Omental fat pad (tissue), 4 donors: ENCODE results near the gene RER1. TPM values are rescaled to one million over a fixed set of nuclear protein-coding genes. Genes with fewer than 3 reads are reported as not detected.

Experiments used
- ATAC-seq: fragments of 150-250 bp; one replicate; pipeline ENCODE4 v1.9.1; 2016; ENCODE audit warnings: mild to moderate bottlenecking, moderate library complexity; ENCODE audit not compliant: low FRiP score
- DNase-seq: peaks from one replicate; pipeline ENCODE4 v3.0.0-alpha.2; 2019; ENCODE audit warnings: low spot score
- CTCF ChIP-seq, 3 donors: fragments of 450-650 bp; IDR thresholded peaks; one replicate each; pipeline ENCODE4 v1.5.1; 2016 to 2017; ENCODE audit warnings: antibody characterized with exemption in 3 of 3, mild to moderate bottlenecking in 3 of 3, moderate library complexity in 2 of 3
- total RNA-seq, 4 donors: library from RNA; depleted of rRNA; stranded (reverse); fragments of >200 nt; gene quantifications; one replicate each; pipeline ENCODE4 v1.1.0, GENCODE V29; 2016

Gene RER1
- total RNA-seq, 4 donors from 2014 or later, result 59.4 to 91.7 (median 72.7) TPM

DNA sequence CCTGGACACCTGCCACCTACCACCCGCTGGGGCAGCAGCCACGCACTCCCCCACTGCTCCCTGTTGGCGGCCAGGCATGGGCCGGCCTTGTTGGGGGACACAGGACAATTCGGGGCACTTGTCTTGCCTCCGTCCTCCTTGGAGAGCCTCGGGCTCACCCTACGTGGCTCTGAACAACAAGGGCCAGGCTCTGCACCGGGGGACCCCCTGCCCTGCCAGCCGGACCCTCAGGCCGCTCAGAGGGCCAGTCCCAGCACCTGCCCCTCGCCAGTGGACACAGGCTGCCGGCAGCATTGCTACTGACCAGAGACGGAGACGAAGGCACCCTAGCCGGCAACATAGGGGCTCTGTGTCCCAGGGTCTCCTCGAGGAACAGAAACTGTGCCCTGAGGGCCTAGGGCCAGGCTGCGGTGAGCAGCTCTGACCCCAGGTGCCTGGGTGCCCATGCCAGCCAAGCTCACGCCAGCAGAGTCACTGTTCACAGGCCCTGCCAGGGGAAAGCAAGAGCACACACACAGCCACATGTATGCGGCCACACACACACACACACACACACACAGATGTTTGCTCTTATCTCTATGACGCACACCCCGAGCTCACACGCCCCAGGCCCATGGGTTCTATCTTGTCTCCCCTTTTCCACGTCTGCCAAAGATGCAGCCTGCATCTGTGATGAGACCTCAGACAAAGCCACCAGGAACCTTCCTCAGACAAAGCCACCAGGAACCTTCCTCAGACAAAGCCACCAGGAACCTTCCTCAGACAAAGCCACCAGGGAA is 46.2 kb upstream of the RER1 start:
- no peak for ATAC-seq
- no peak for DNase-seq
- no peak for TF ChIP-seq CTCF (IDR thresholded peaks at IDR 0.05)

DNA sequence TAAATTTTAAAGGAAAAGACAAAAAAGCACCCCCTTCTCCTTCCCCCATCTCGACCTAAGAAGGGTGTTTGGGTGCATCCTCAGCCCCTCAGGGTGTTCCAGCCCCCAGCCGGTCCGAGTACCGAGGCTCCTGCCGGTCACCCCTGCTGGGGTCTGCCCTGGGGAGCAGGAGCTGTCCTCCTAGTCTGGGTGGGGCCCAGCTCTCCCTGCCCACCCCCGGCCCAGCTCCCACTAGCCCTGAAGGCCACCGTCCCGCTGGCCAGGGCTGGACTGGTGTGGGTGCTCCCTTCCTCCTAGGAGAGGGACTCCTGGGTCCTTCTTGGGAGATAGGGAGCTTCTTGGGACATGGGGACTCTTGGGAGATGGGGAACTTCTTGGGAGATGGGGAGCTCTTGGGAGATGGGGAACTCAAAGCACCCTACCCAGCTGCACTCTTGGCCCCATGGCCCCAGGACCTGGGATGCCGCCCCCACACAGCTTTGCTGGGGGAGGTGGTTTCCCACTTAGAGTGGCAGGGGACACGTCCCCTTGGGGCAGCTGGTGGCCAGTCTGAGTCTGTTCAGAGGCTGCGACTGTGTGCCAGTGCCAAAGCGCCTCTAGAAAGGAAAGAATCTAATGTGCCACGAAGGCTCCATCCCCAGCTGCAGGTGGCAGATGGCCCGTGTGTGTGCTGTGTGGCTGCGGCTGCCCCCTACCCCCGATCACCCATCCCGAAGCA is 44.8 kb upstream of the RER1 start:
- no peak for DNase-seq
- TF ChIP-seq CTCF (IDR thresholded peaks at IDR 0.05), result no peak

GRCh38 chr1:2347409-2347785 is 44.2 kb upstream of the RER1 start:
- TF ChIP-seq CTCF (IDR thresholded peaks at IDR 0.05), result no peak
- DNase-seq (no peak), ATAC-seq (no peak)

More for the DNA sequence above, 44.8 kb upstream of the RER1 start:
- no peak for ATAC-seq

GRCh38 chr1:2347896-2348295 is 43.7 kb upstream of the RER1 start:
- no peak for DNase-seq
- no peak for ATAC-seq
- TF ChIP-seq CTCF (IDR thresholded peaks at IDR 0.05), result no peak

GRCh38 chr1:2348346-2349325 is 43.0 kb upstream of the RER1 start:
- DNase-seq, result no peak
- no peak for TF ChIP-seq CTCF (IDR thresholded peaks at IDR 0.05)
- ATAC-seq, result no peak

GRCh38 chr1:2349806-2350205 is 41.8 kb upstream of the RER1 start:
- DNase-seq (no peak), ATAC-seq (no peak)

More at GRCh38 chr1:2349806-2350205, 41.8 kb upstream of the RER1 start:
- TF ChIP-seq CTCF (IDR thresholded peaks at IDR 0.05), result no peak
